Gastroesophageal sphincter (tissue), 4 donors: ENCODE results near the gene CHST1. TPM values are rescaled to one million over a fixed set of nuclear protein-coding genes. Genes with fewer than 3 reads are reported as not detected.

ENCODE experiments used
- ATAC-seq: fragments of 150-250 bp; one replicate; pipeline ENCODE4 v1.9.1; 2016; ENCODE audit warnings: mild to moderate bottlenecking, moderate library complexity
- H3K27ac ChIP-seq, 4 donors: fragments of 200-600 bp; sonication (generic) in 3 of 4; 1 replicate in 3 of 4; 2 replicates in 1 of 4; pipeline ENCODE4 v1.5.1; 2016 to 2019
- H3K27me3 ChIP-seq: fragments of 200-600 bp; sonication (generic); one replicate; pipeline ENCODE4 v1.5.1; 2019
- H3K36me3 ChIP-seq, 2 donors: fragments of 200-600 bp; sonication (generic); one replicate each; pipeline ENCODE4 v1.5.1; 2019; ENCODE audit warnings: control low read depth in 1 of 2
- H3K4me1 ChIP-seq, 3 donors: fragments of 200-600 bp; sonication (generic); 1 replicate in 2 of 3; 2 replicates in 1 of 3; pipeline ENCODE4 v1.5.1; 2016 to 2019; ENCODE audit warnings: control low read depth in 2 of 3
- H3K4me3 ChIP-seq, 2 donors: fragments of 200-600 bp; sonication (generic); one replicate each; pipeline ENCODE4 v1.5.1; 2019; ENCODE audit warnings: mild to moderate bottlenecking in 1 of 2, moderate library complexity in 1 of 2
- H3K9me3 ChIP-seq, 3 donors: fragments of 200-600 bp; sonication (generic); one replicate each; pipeline ENCODE4 v1.5.1; 2017 to 2019; ENCODE audit warnings: control low read depth in 2 of 3
- CTCF ChIP-seq, 4 experiments: fragments of 200-600 bp in 2 of 4; fragments of 450-650 bp in 2 of 4; sonication (generic) in 1 of 4; IDR thresholded peaks; one replicate each; pipeline ENCODE4 v1.5.1; 2017 to 2019; ENCODE audit warnings: antibody characterized with exemption in 4 of 4, mild to moderate bottlenecking in 2 of 4, moderate library complexity in 2 of 4
- EP300 ChIP-seq: sonication (generic); formaldehyde crosslinking; IDR thresholded peaks from one replicate; pipeline ENCODE4 v1.6.1; 2017; ENCODE audit warnings: antibody characterized with exemption, mild to moderate bottlenecking
- POLR2A ChIP-seq, 2 donors: fragments of 450-650 bp; IDR thresholded peaks; one replicate each; pipeline ENCODE4 v1.6.1; 2017; ENCODE audit warnings: antibody characterized with exemption in 2 of 2, mild to moderate bottlenecking in 2 of 2, moderate library complexity in 1 of 2
- POLR2AphosphoS5 ChIP-seq: sonication (generic); formaldehyde crosslinking; IDR thresholded peaks from one replicate; pipeline ENCODE4 v1.6.1; 2017; ENCODE audit warnings: antibody characterized with exemption
- WGBS, 2 donors: methylation state at CpG; one replicate each; pipeline ENCODE4 v1.1.5; 2018; ENCODE audit warnings: low coverage in 1 of 2; 5-methylcytosine and 5-hydroxymethylcytosine counted together
- total RNA-seq, 4 donors: library from RNA; depleted of rRNA; stranded (reverse); fragments of >200 nt; gene quantifications; one replicate each; pipeline ENCODE4 v1.1.0, GENCODE V29; 2016

The CHST1 gene
- total RNA-seq, 4 donors from 2014 or later, result 2.1 to 4.7 (median 2.4) TPM

DNA sequence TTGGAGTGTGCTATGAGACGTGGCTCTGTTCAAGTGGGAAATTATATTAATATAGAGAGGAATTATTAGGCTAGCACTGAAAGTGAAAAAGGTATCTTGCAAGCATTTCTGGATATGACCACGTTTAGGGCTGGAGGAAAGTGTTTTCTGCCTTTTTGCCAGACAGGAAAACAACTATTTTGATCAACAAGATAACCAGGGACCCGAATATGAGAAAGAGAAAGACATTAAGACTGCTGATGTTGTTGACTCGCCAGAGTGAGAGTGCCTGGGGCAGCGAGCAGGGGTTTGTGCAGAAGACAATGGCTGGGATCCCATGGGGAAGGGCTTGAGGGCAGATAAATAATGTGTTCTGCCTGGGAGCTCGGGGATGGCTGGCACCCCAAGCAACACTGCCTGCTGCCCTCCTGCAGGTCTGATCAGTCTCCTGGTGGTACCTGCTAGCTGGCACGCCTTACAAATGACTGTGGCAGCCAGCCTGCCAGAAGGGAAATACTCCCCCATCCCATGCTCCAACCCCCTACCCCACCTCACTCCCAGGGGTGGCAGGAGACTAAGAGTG lies 23.1 kb upstream of the CHST1 start:
- ATAC-seq, result no peak
- Histone ChIP-seq H3K4me3 (no peak overlapping the region), H3K27ac (no peak overlapping the region), H3K9me3 (no peaks in the 10 kb centered on the region), H3K27me3 (peaks cover 14% of the 10 kb centered on the region), H3K36me3 (no peaks in the 10 kb centered on the region), H3K4me1 (no peaks in the 10 kb centered on the region)
- TF ChIP-seq CTCF (IDR thresholded peaks at IDR 0.05), result no peak
- no peak for TF ChIP-seq POLR2AphosphoS5
- TF ChIP-seq POLR2A (IDR thresholded peaks at IDR 0.05), result no peak
- no peak for TF ChIP-seq EP300
- 64% methylated on average over 6 of the region's 7 CpGs; no CpG with 5 or more reads in 1 of the 2 donors for WGBS, 2 donors

GRCh38 chr11:45687836-45688235 lies 22.4 kb upstream of the CHST1 start:
- no peaks in the 10 kb centered on the region for H3K4me1 ChIP-seq
- H3K27ac ChIP-seq, result no peak overlapping the region
- H3K9me3 ChIP-seq, result no peaks in the 10 kb centered on the region
- H3K27me3 ChIP-seq, result peaks cover 14% of the 10 kb centered on the region
- TF ChIP-seq POLR2AphosphoS5, result no peak
- TF ChIP-seq EP300, result no peak
- TF ChIP-seq POLR2A (IDR thresholded peaks at IDR 0.05), result no peak
- no peak for TF ChIP-seq CTCF (IDR thresholded peaks at IDR 0.05)
- no peak overlapping the region for H3K4me3 ChIP-seq
- 83 to 92% methylated on average over 4 of the region's 6 CpGs for WGBS, 2 donors
- no peak for ATAC-seq
- no peaks in the 10 kb centered on the region for H3K36me3 ChIP-seq

GRCh38 chr11:45685964-45686537 lies 20.6 kb upstream of the CHST1 start:
- Histone ChIP-seq H3K27me3 (peaks cover 16% of the 10 kb centered on the region), H3K36me3 (no peaks in the 10 kb centered on the region), H3K9me3 (no peaks in the 10 kb centered on the region), H3K4me1 (no peaks in the 10 kb centered on the region), H3K27ac (no peak overlapping the region), H3K4me3 (no peak overlapping the region)
- WGBS, 2 donors, result 77 to 80% methylated on average over 4 of the region's 7 CpGs
- no peak for TF ChIP-seq CTCF (IDR thresholded peaks at IDR 0.05)
- no peak for TF ChIP-seq POLR2A (IDR thresholded peaks at IDR 0.05)
- TF ChIP-seq EP300, result no peak
- no peak for TF ChIP-seq POLR2AphosphoS5
- ATAC-seq, result no peak

GRCh38 chr11:45684440-45684839 lies 19.0 kb upstream of the CHST1 start:
- H3K4me1 ChIP-seq, result no peaks in the 10 kb centered on the region
- H3K9me3 ChIP-seq, result no peaks in the 10 kb centered on the region
- ATAC-seq, result no peak
- TF ChIP-seq CTCF (IDR thresholded peaks at IDR 0.05), result no peak
- TF ChIP-seq POLR2A (IDR thresholded peaks at IDR 0.05), result no peak
- TF ChIP-seq EP300, result no peak
- no peak for TF ChIP-seq POLR2AphosphoS5
- H3K27ac ChIP-seq, result no peak overlapping the region
- WGBS, 2 donors, result 44 to 85% methylated on average over 2 to 6 of the region's 6 CpGs
- no peak overlapping the region for H3K4me3 ChIP-seq
- H3K36me3 ChIP-seq, result no peaks in the 10 kb centered on the region
- peaks cover 18% of the 10 kb centered on the region for H3K27me3 ChIP-seq
